Endothelial cell of umbilical vein (primary cell): Measurements from ENCODE around the gene KRTAP10-2. TPM values are rescaled to one million over a fixed set of nuclear protein-coding genes. Genes with fewer than 3 reads are reported as not detected.

Source experiments
- BruUV-seq: library from RNA; stranded (reverse); fragments of 400-500 nt; replicated peaks from 2 replicates; lab custom pipeline; 2021; lab: Mats Ljungman, UMichigan
- CTCF ChIA-PET: fragments of 300-600, 350-600 bp; sonication (Branson Sonifier 250); formaldehyde crosslinking; loops from one replicate; lab custom pipeline; 2021; ENCODE audit warnings: antibody characterized with exemption, inconsistent platforms; lab: Charles Lee
- POLR2A ChIA-PET: fragments of 300-600, 350-600 bp; sonication (Branson Sonifier 250); formaldehyde crosslinking; loops from one replicate; lab custom pipeline; 2021; ENCODE audit warnings: antibody characterized with exemption, inconsistent platforms; lab: Charles Lee
- DNase-seq: peaks from one replicate; pipeline ENCODE4 v3.0.0-alpha.2; 2011; ENCODE audit warnings: low read depth, low spot score
- FAIRE-seq: peaks from 2 replicates; lab custom pipeline; 2011; peaks lifted over from hg19 to GRCh38; lab: Jason Lieb, UNC
- H2AFZ ChIP-seq: 2 replicates; pipeline ENCODE4 v1.6.0; 2012; ENCODE audit warnings: low read depth, low read length, control low read depth, inconsistent platforms
- H3K27ac ChIP-seq: 2 replicates; pipeline ENCODE4 v1.5.1; 2011; ENCODE audit warnings: low read depth, mild to moderate bottlenecking, control low read depth, low read length, moderate library complexity; ENCODE audit not compliant: insufficient read depth
- H3K27me3 ChIP-seq, 2 experiments: 2 replicates each; pipeline versions ENCODE4 v1.6.0 to v1.6.1; 2011; ENCODE audit warnings: low read length in 2 of 2, mixed read lengths in 1 of 2; ENCODE audit not compliant: control insufficient read depth in 2 of 2, insufficient read depth in 2 of 2
- H3K36me3 ChIP-seq, 2 experiments: 2 replicates in 1 of 2; 3 replicates in 1 of 2; pipeline ENCODE4 v1.5.1; 2011; ENCODE audit warnings: low read length in 2 of 2, mild to moderate bottlenecking in 1 of 2, moderate library complexity in 1 of 2; ENCODE audit not compliant: control insufficient read depth in 2 of 2, insufficient read depth in 2 of 2; ENCODE audit errors: extremely low read depth in 1 of 2
- H3K4me1 ChIP-seq: 3 replicates; pipeline ENCODE4 v1.5.1; 2011; ENCODE audit warnings: mild to moderate bottlenecking, low read length; ENCODE audit not compliant: control insufficient read depth, insufficient read depth; ENCODE audit errors: extremely low read depth
- H3K4me2 ChIP-seq: 2 replicates; pipeline ENCODE4 v1.6.1; 2011; ENCODE audit warnings: low read length, control low read depth, mixed read lengths; ENCODE audit not compliant: insufficient read depth
- H3K4me3 ChIP-seq, 3 experiments: fragments of 200-600 bp in 1 of 3; sonication (generic), shearing (Covaris generic) in 1 of 3; replicated peaks in 1 of 3; 2 replicates each; pipeline ENCODE4 v1.5.1; 2011 to 2016; ENCODE audit warnings: control low read depth in 3 of 3, low read length in 3 of 3, mild to moderate bottlenecking in 2 of 3, inconsistent platforms in 1 of 3, low read depth in 1 of 3, moderate library complexity in 1 of 3; ENCODE audit not compliant: insufficient read depth in 1 of 3
- H3K79me2 ChIP-seq: 2 replicates; pipeline ENCODE4 v1.6.0; 2012; ENCODE audit warnings: low read length, inconsistent platforms; ENCODE audit not compliant: control insufficient read depth, insufficient read depth
- H3K9ac ChIP-seq: replicated peaks from 2 replicates; pipeline ENCODE3; 2011; ENCODE audit warnings: low read length, control low read depth; ENCODE audit not compliant: insufficient read depth; ENCODE audit errors: extremely low read depth
- H3K9me1 ChIP-seq: replicated peaks from 3 replicates; pipeline ENCODE4 v1.6.0; 2011; ENCODE audit warnings: mild to moderate bottlenecking, low read length; ENCODE audit not compliant: control insufficient read depth, insufficient read depth; ENCODE audit errors: extremely low read depth
- H3K9me3 ChIP-seq: replicated peaks from 2 replicates; pipeline ENCODE4 v1.5.1; 2012; ENCODE audit warnings: low read length, inconsistent platforms; ENCODE audit not compliant: control insufficient read depth, insufficient read depth
- H4K20me1 ChIP-seq: replicated peaks from 2 replicates; pipeline ENCODE3; 2011; ENCODE audit warnings: mild to moderate bottlenecking, low read length; ENCODE audit not compliant: control insufficient read depth, insufficient read depth; ENCODE audit errors: extremely low read depth
- CTCF ChIP-seq, 2 donors: IDR thresholded peaks; 1 replicate in 1 of 2; 2 replicates in 1 of 2; pipeline ENCODE4 v1.5.1; 2011; ENCODE audit warnings: low read length in 2 of 2, mild to moderate bottlenecking in 2 of 2, moderate library complexity in 2 of 2, control low read depth in 1 of 2, inconsistent platforms in 1 of 2, low read depth in 1 of 2; ENCODE audit not compliant: insufficient read depth in 1 of 2; ENCODE audit errors: extremely low read depth in 1 of 2
- EZH2 ChIP-seq: IDR thresholded peaks from 2 replicates; pipeline ENCODE4 v1.6.1; 2012; ENCODE audit warnings: borderline replicate concordance, low read depth, mild to moderate bottlenecking, moderate library complexity, low read length, inconsistent platforms; ENCODE audit not compliant: severe bottlenecking
- FOS ChIP-seq: IDR thresholded peaks from 2 replicates; pipeline ENCODE4 v1.6.1; 2011; ENCODE audit warnings: mild to moderate bottlenecking, low read length, moderate library complexity, borderline replicate concordance; ENCODE audit not compliant: insufficient read depth
- GATA2 ChIP-seq: IDR thresholded peaks from 2 replicates; pipeline ENCODE4 v1.7.0; 2011; ENCODE audit warnings: low read depth, mild to moderate bottlenecking, moderate library complexity, mixed read lengths, low read length; ENCODE audit not compliant: insufficient read length, insufficient read depth
- JUN ChIP-seq: IDR thresholded peaks from 2 replicates; pipeline ENCODE4 v1.6.1; 2011; ENCODE audit warnings: borderline replicate concordance, low read depth; ENCODE audit not compliant: insufficient read length, insufficient read depth
- MAX ChIP-seq: IDR thresholded peaks from 2 replicates; pipeline ENCODE4 v1.6.1; 2011; ENCODE audit not compliant: insufficient read depth, insufficient read length
- MYC ChIP-seq: IDR thresholded peaks from one replicate; pipeline ENCODE4 v1.6.1; 2011; ENCODE audit warnings: mild to moderate bottlenecking, low read depth, low read length
- POLR2A ChIP-seq: IDR thresholded peaks from 2 replicates; pipeline ENCODE4 v1.6.1; 2012; ENCODE audit warnings: low read depth, mild to moderate bottlenecking, control low read depth, low read length
- POLR2AphosphoS5 ChIP-seq: IDR thresholded peaks from 2 replicates; pipeline ENCODE4 v1.6.1; 2012; ENCODE audit warnings: low read depth, mild to moderate bottlenecking, control low read depth, low read length, moderate library complexity; ENCODE audit not compliant: insufficient read depth
- dilution Hi-C: fragments of 300-500 bp; cut with MboI; formaldehyde crosslinking; loops from one replicate; pipeline ENCODE4 v1.15.0; 2019; ENCODE audit warnings: low sequenced_read_pairs; ENCODE audit not compliant: extremely low pct_ligation_motif_present
- intact Hi-C: fragments of 100-400 bp; cut with micrococcal nuclease; formaldehyde crosslinking; loops from one replicate; pipeline ENCODE4 v1.10.0; 2022
- polyA plus RNA-seq, 4 experiments: library from polyadenylated mRNA; depleted of rRNA in 3 of 4; stranded (reverse) in 3 of 4; unstranded in 1 of 4; fragments of >200 nt; gene quantifications; 2 replicates each; pipeline versions ENCODE4 v1.2.1 to v1.2.3, GENCODE V29; 2011 to 2012; ENCODE audit warnings: missing spikeins in 1 of 4
- total RNA-seq: library from RNA; stranded (reverse); gene quantifications from 2 replicates; pipeline ENCODE4 v1.2.3, GENCODE V29; 2021

The KRTAP10-2 gene
- total and polyA plus RNA-seq, 2 donors (not counting 3 experiments of a cell fraction or from before 2014, with no cell fraction given): not detected

- no peak overlapping the region for H3K4me2 ChIP-seq
- CTCF ChIA-PET: no interaction called here
- no peak for FAIRE-seq
Observed at GRCh38 chr21:44514746-44515358, 36.5 kb downstream of the KRTAP10-2 start.

GRCh38 chr21:44514218-44514520 is 37.1 kb downstream of the KRTAP10-2 start:
- no peaks in the 10 kb centered on the region for H3K9me1 ChIP-seq
- no peak overlapping the region for H2AFZ ChIP-seq
- TF ChIP-seq EZH2 (no peak), JUN (no peak), CTCF (IDR thresholded peaks at IDR 0.05; ENCODE audit: extremely low read depth in 1 of 2, insufficient read depth in 1 of 2, low read depth in 1 of 2, low read length in 2 of 2) (no peak), MAX (no peak), POLR2A (no peak), GATA2 (no peak), FOS (no peak), MYC (no peak), POLR2AphosphoS5 (no peak)
- no peak overlapping the region for H3K27ac ChIP-seq
- intact Hi-C loops: loop anchor here (10.0 kb wide), 1 partner anchor 421 kb away; no protein-coding TSS in a partner anchor
- H3K79me2 ChIP-seq: no peaks in the 10 kb centered on the region
- no peaks in the 10 kb centered on the region for H3K27me3 ChIP-seq
- ChIA-PET CTCF (interaction anchor here (1.1 to 5.1 kb wide), 2 partner anchors 228 to 279 kb away, joined by 3 to 125 read pairs; no protein-coding TSS in a partner anchor), POLR2A (no interaction called here)
- no peaks in the 10 kb centered on the region for H3K9me3 ChIP-seq
- no peak overlapping the region for H3K4me2 ChIP-seq
- BruUV-seq: no TSS peak
- no peaks in the 10 kb centered on the region for H3K4me1 ChIP-seq
- no peak overlapping the region for H3K4me3 ChIP-seq
- H3K9ac ChIP-seq: no peak overlapping the region
- dilution Hi-C loops: no loop called here
- no peak for DNase-seq
- no peaks in the 10 kb centered on the region for H3K36me3 ChIP-seq
- no peaks in the 10 kb centered on the region for H4K20me1 ChIP-seq
- FAIRE-seq: no peak

More at GRCh38 chr21:44514746-44515358, 36.5 kb downstream of the KRTAP10-2 start:
- TF ChIP-seq EZH2 (no peak), GATA2 (no peak), MYC (no peak), MAX (no peak), FOS (no peak), JUN (no peak), POLR2AphosphoS5 (no peak)
- POLR2A ChIA-PET: no interaction called here
- Histone ChIP-seq H3K27ac (no peak overlapping the region), H3K9me3 (no peaks in the 10 kb centered on the region), H3K79me2 (no peaks in the 10 kb centered on the region), H4K20me1 (no peaks in the 10 kb centered on the region), H3K4me1 (no peaks in the 10 kb centered on the region), H3K4me3 (no peak overlapping the region), H3K36me3 (no peaks in the 10 kb centered on the region), H3K27me3 (no peaks in the 10 kb centered on the region), H2AFZ (no peak overlapping the region), H3K9ac (no peak overlapping the region), H3K9me1 (no peaks in the 10 kb centered on the region)
- no peak for DNase-seq
- dilution Hi-C loops: no loop called here
- intact Hi-C loops: loop anchor here (10.0 kb wide), 1 partner anchor 420 kb away; no protein-coding TSS in a partner anchor
- BruUV-seq: no TSS peak
